ENCODE measurements around the gene ANP32E.
"Not testable (repeated sequence)": the region's sequence is repeated elsewhere in the genome, so short reads cannot be mapped to it uniquely, and the experiment has no call there.

The ANP32E gene

GRCh38 chr1:150256554-150257341 lies 20.8 kb upstream of the ANP32E start:
- peak; percentile 36 for DNase-seq (ENCODE audit: low spot score)

GRCh38 chr1:150256198-150256553 lies 20.3 kb upstream of the ANP32E start:
- DNase-seq (ENCODE audit: low spot score) = no peak

- no peak for DNase-seq (ENCODE audit: low spot score)
Measured at GRCh38 chr1:150249936-150250335, 14.0 kb upstream of the ANP32E start.

GRCh38 chr1:150243003-150243402 lies 7.1 kb upstream of the ANP32E start:
- no peak for DNase-seq (ENCODE audit: low spot score)

GRCh38 chr1:150237746-150238145 lies 1.8 kb upstream of the ANP32E start:
- no peak for DNase-seq (ENCODE audit: low spot score)

- DNase-seq (ENCODE audit: low spot score) = not testable (repeated sequence)
Measured at GRCh38 chr1:150237176-150237575, 1.3 kb upstream of the ANP32E start.

- DNase-seq (ENCODE audit: low spot score) = no peak
Measured at GRCh38 chr1:150236614-150237100, 745 bp upstream of the ANP32E start.

GRCh38 chr1:150235294-150235851 lies 539 bp downstream of the ANP32E start:
- DNase-seq (ENCODE audit: low spot score) = peak; percentile 32

- DNase-seq (ENCODE audit: low spot score) = peak; percentile 82
Measured at GRCh38 chr1:150234566-150235293, 1.2 kb downstream of the ANP32E start.

- no peak for DNase-seq (ENCODE audit: low spot score)
Measured at GRCh38 chr1:150234309-150234565, 1.7 kb downstream of the ANP32E start.

- no peak for DNase-seq (ENCODE audit: low spot score)
Measured at GRCh38 chr1:150233359-150234308, 2.3 kb downstream of the ANP32E start.

GRCh38 chr1:150232921-150233320 lies 3.0 kb downstream of the ANP32E start:
- DNase-seq (ENCODE audit: low spot score) = not testable (repeated sequence)

GRCh38 chr1:150228246-150228645 lies 7.7 kb downstream of the ANP32E start:
- not testable (repeated sequence) for DNase-seq (ENCODE audit: low spot score)

GRCh38 chr1:150227228-150227627 lies 8.7 kb downstream of the ANP32E start:
- no peak for DNase-seq (ENCODE audit: low spot score)

- DNase-seq (ENCODE audit: low spot score) = no peak
Measured at GRCh38 chr1:150226486-150226885, 9.4 kb downstream of the ANP32E start.

GRCh38 chr1:150225546-150225945 lies 10.4 kb downstream of the ANP32E start:
- no peak for DNase-seq (ENCODE audit: low spot score)

- DNase-seq (ENCODE audit: low spot score) = no peak
Measured at GRCh38 chr1:150224983-150225382, 10.9 kb downstream of the ANP32E start.

GRCh38 chr1:150221552-150221951 lies 14.4 kb downstream of the ANP32E start:
- peak; percentile 47 for DNase-seq (ENCODE audit: low spot score)

GRCh38 chr1:150215855-150216254 lies 20.1 kb downstream of the ANP32E start:
- not testable (repeated sequence) for DNase-seq (ENCODE audit: low spot score)

- DNase-seq (ENCODE audit: low spot score) = not testable (repeated sequence)
Measured at GRCh38 chr1:150214099-150214756, 21.7 kb downstream of the ANP32E start.
